ACC112 (cell line): ENCODE measurements around the gene TAF13.
"Not testable (repeated sequence)": the region's sequence is repeated elsewhere in the genome, so short reads cannot be mapped to it uniquely, and the experiment has no call there.

ENCODE experiments used
- H2AFZ ChIP-seq: fragments of 200-600 bp; sonication (generic); one replicate; pipeline ENCODE4 v1.6.0; 2017; ENCODE audit warnings: antibody characterized with exemption, low read length; ENCODE audit not compliant: unreplicated experiment
- H3K27ac ChIP-seq: fragments of 200-600 bp; sonication (generic); 2 replicates; pipeline ENCODE4 v1.5.1; 2014; ENCODE audit warnings: low read depth, mild to moderate bottlenecking, antibody characterized with exemption, low read length, moderate library complexity
- H3K27me3 ChIP-seq: fragments of 200-600 bp; sonication (generic); 2 replicates; pipeline ENCODE4 v1.6.1; 2014; ENCODE audit warnings: mild to moderate bottlenecking, antibody characterized with exemption, low read length, moderate library complexity, mixed read lengths; ENCODE audit not compliant: insufficient read depth
- H3K36me3 ChIP-seq: fragments of 200-600 bp; sonication (generic); 2 replicates; pipeline ENCODE4 v1.6.1; 2016; ENCODE audit warnings: mild to moderate bottlenecking, antibody characterized with exemption, low read length, moderate library complexity, mixed read lengths; ENCODE audit not compliant: insufficient read depth
- H3K4me1 ChIP-seq: fragments of 200-600 bp; sonication (generic); one replicate; pipeline ENCODE4 v1.6.1; 2016; ENCODE audit warnings: low read length, mixed read lengths; ENCODE audit not compliant: insufficient read depth, unreplicated experiment, control insufficient read depth
- H3K4me3 ChIP-seq: fragments of 200-600 bp; sonication (generic); 2 replicates; pipeline ENCODE4 v1.5.1; 2014; ENCODE audit warnings: mild to moderate bottlenecking, low read depth, low read length
- H3K79me2 ChIP-seq: fragments of 200-600 bp; sonication (generic); one replicate; pipeline ENCODE4 v1.6.0; 2016; ENCODE audit warnings: low read length; ENCODE audit not compliant: control insufficient read depth, unreplicated experiment, insufficient read depth

Gene TAF13

DNA sequence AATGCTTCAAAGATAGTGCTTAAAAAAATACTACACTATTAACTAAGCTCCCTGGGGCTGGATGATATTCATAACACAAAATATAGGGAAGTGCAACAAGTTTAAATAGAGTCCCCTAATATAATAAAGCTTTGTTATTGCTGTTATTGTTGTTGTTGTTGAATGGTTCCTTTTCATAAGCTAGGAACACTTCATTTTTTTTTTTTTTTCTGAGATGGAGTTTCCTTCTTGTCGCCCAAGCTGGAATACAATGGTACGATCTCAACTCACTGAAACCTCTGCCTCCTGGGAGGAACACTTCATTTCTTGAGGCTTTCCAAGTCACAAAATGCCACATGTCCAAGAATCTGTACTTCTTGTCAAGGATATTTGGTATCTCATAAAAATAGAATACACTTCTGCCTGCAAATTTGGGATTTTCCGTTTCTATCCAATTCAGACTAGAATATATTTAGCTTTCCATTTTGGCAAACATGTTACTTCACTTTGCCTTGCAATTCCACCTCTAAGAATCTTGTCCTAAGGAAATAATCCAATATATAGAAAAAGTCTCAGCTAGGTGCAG lies 55.0 kb downstream of the TAF13 start:
- no peaks in the 10 kb centered on the region; the same call in 1 of the 2 replicates for H3K36me3 ChIP-seq

DNA sequence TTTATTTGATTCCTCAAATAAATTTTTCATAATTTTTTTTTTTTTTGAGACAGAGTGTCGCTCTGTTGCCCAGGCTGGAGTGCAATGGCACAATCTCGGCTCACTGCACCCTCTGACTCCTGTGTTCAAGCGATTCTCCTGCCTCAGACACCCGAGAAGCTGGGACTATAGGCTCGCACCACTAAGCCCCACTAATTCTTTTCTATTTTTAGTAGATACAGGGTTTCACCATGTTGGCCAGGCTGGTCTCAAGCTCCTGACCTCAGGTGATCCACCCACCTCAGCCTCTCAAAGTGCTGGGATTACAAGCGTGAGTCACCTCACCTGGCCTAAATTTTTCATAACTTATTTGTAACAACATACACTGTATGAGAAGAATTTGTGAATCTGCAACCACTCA lies 58.1 kb downstream of the TAF13 start:
- H3K36me3 ChIP-seq, H3K4me1 ChIP-seq, H3K27ac ChIP-seq, H3K27me3 ChIP-seq, H2AFZ ChIP-seq, H3K4me3 ChIP-seq, H3K79me2 ChIP-seq: not testable (repeated sequence)

More for the DNA sequence above, 55.0 kb downstream of the TAF13 start:
- H3K4me1 ChIP-seq, result no peaks in the 10 kb centered on the region
- H3K4me3 ChIP-seq, result no peak overlapping the region
- no peaks in the 10 kb centered on the region for H3K79me2 ChIP-seq
- H3K27me3 ChIP-seq, result no peaks in the 10 kb centered on the region
- H3K27ac ChIP-seq, result no peak overlapping the region
- no peak overlapping the region for H2AFZ ChIP-seq

DNA sequence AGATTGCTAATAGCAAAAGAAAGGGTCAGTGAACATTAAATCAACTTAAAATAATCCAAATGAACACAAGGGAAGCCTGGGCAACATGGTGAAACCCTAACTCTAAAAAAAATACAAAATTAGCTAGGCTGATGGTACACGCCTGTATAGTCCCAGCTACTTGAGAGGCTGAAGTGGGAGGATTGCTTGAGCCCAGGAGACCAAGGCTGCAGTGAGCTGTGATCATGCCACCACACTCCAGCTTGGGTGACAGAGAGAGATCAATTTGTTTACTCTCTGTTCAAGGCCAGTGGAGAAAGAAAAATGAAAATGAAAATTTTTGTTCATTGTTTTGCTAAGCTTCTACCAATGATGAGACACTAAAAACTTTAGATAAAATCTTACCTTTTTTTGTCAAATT lies 58.7 kb downstream of the TAF13 start:
- Histone ChIP-seq H3K27me3 (no peaks in the 10 kb centered on the region), H3K36me3 (peaks cover 3% of the 10 kb centered on the region; the same call in 1 of the 2 replicates), H3K79me2 (no peaks in the 10 kb centered on the region), H2AFZ (no peak overlapping the region), H3K4me1 (no peaks in the 10 kb centered on the region), H3K27ac (no peak overlapping the region), H3K4me3 (no peak overlapping the region)
